ENCODE data around the gene HOXB1.
"Not testable (repeated sequence)": the region's sequence is repeated elsewhere in the genome, so short reads cannot be mapped to it uniquely, and the experiment has no call there.

Gene HOXB1

GRCh38 chr17:48515925-48516900, 14.6 kb downstream of the HOXB1 start:
- no peak for DNase-seq

GRCh38 chr17:48514477-48514876, 16.3 kb downstream of the HOXB1 start:
- no peak for DNase-seq

- DNase-seq = no peak
Observed at GRCh38 chr17:48513666-48514455, 16.9 kb downstream of the HOXB1 start.

- DNase-seq = no peak
Observed at GRCh38 chr17:48513097-48513496, 17.7 kb downstream of the HOXB1 start.

- peak; percentile 11 for DNase-seq
Observed at GRCh38 chr17:48510761-48511604, 19.8 kb downstream of the HOXB1 start.

- no peak for DNase-seq
Observed at GRCh38 chr17:48510381-48510760, 20.4 kb downstream of the HOXB1 start.

- not testable (repeated sequence) for DNase-seq
Observed at GRCh38 chr17:48509708-48510107, 21.1 kb downstream of the HOXB1 start.

GRCh38 chr17:48506246-48506645, 24.6 kb downstream of the HOXB1 start:
- DNase-seq = no peak

GRCh38 chr17:48505788-48506187, 25.0 kb downstream of the HOXB1 start:
- DNase-seq = peak; percentile 18

- DNase-seq = no peak
Observed at GRCh38 chr17:48504953-48505352, 25.9 kb downstream of the HOXB1 start.

GRCh38 chr17:48503747-48504146, 27.1 kb downstream of the HOXB1 start:
- DNase-seq = no peak

GRCh38 chr17:48502901-48503300, 27.9 kb downstream of the HOXB1 start:
- DNase-seq = no peak

- DNase-seq = no peak
Observed at GRCh38 chr17:48502312-48502711, 28.5 kb downstream of the HOXB1 start.

- DNase-seq = no peak
Observed at GRCh38 chr17:48500435-48501426, 30.1 kb downstream of the HOXB1 start.

GRCh38 chr17:48499735-48500434, 30.9 kb downstream of the HOXB1 start:
- no peak for DNase-seq

- no peak for DNase-seq
Observed at GRCh38 chr17:48499248-48499647, 31.6 kb downstream of the HOXB1 start.

GRCh38 chr17:48498164-48498850, 32.5 kb downstream of the HOXB1 start:
- no peak for DNase-seq

GRCh38 chr17:48497103-48497502, 33.7 kb downstream of the HOXB1 start:
- no peak for DNase-seq

GRCh38 chr17:48494335-48494734, 36.5 kb downstream of the HOXB1 start:
- DNase-seq = no peak
